GM12873 (cell line): ENCODE results near the gene EPB41L2.

Experiments used
- TF ChIP-seq, protein P1 (sequence below): IDR thresholded peaks from 2 replicates; pipeline ENCODE4 v1.5.1; 2012; ENCODE audit warnings: low read depth, mild to moderate bottlenecking, moderate library complexity, low read length, control low read depth; ENCODE audit not compliant: insufficient read depth; ENCODE audit errors: missing control alignments

Gene EPB41L2

DNA sequence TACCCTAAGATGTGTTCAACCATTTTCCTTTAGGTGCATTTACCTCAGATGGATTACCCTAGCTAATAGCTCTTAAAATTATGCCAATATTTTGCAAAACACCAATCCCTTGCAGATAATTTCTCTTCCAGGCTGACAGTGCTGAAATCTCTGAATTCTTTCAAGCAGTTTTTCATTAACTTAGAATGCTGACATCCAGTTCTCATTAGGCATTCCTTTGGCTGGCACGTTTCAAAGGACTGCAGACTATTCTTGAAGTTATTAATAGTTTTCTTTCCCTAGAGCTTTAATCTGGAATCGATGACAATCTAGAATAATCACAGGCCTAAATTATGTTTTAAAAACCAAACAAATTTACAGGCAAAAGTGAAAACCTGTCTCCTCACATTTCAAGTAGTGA lies 167.5 kb downstream of the EPB41L2 start:
- TF ChIP-seq, protein P1, sequence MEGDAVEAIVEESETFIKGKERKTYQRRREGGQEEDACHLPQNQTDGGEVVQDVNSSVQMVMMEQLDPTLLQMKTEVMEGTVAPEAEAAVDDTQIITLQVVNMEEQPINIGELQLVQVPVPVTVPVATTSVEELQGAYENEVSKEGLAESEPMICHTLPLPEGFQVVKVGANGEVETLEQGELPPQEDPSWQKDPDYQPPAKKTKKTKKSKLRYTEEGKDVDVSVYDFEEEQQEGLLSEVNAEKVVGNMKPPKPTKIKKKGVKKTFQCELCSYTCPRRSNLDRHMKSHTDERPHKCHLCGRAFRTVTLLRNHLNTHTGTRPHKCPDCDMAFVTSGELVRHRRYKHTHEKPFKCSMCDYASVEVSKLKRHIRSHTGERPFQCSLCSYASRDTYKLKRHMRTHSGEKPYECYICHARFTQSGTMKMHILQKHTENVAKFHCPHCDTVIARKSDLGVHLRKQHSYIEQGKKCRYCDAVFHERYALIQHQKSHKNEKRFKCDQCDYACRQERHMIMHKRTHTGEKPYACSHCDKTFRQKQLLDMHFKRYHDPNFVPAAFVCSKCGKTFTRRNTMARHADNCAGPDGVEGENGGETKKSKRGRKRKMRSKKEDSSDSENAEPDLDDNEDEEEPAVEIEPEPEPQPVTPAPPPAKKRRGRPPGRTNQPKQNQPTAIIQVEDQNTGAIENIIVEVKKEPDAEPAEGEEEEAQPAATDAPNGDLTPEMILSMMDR, result no peak

DNA sequence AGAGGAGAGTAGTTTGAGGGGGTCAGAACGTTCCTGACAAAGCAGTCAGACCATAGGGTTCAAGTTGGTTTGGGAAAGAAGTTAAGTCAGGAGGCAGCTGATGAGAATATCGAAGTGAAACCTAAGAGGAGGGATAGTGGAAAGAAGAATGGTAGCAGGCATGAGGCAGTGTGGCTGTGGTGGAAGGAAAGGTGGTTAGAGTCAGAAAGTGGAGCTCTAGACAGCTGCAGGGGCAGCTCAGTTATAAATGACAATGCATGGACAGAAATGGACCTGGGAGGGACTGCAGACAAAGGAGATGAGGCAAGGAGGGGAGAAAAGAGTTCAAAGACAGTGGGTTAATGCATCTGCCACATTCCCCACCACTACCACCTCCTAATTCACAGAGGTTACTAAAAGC lies 169.3 kb downstream of the EPB41L2 start:
- TF ChIP-seq, protein P1, result no peak

DNA sequence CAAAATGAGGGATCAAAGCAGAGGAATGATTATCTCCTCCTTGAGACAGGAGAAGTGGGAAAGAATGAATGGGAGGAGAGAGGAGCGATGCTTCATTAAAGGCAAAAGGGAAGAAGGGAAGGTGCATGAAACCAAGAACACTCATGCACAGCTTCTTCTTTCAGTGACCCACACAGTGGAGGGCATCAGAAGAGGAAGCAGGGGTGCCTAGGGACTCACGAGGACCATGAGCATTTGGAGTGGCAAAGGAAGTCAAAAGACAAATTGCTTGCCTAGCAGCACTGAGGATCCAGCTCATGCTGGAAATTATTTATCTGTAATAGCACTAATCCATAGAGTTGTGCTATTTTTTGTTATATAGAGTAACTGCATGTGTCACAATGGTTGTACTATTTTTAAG lies 169.8 kb downstream of the EPB41L2 start:
- TF ChIP-seq, protein P1, result no peak

DNA sequence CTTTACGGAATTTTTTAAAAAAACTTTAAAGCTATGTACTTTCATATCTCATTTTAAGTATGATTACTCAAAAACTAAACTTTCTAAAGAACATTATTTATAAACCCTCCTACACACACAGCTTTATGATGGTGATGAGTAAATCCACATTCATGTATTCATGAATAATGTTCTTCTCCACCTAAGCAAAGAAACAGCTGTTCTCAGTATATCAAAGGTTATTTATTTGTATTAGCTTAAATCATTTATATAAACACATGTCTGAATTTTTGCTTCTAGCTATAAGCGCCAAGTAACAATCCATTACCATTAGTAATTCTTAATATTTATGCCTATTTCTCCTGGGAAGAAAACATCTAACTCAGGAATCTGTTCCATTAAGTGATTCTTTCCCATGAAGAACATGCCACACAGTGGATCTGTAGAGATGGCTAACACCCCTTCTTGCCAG lies 172.5 kb downstream of the EPB41L2 start:
- TF ChIP-seq, protein P1, result no peak

DNA sequence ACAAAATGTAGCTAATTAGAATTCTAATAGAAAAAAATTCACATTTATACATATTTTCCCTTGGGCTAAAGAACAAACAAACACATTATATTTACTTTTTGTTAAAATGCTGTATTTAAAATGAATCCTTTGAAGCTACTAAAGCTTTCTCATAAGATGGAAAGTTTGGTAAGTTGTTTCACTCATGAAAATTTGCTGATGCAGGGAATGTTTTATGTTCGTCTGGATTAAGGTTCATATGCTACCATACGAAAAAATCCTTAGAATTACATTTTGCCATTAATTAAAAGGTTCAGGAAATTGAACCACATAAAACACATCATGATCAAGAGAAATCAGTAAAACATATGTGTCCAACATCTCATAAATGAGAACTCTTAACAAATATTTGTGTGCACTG lies 173.6 kb downstream of the EPB41L2 start:
- TF ChIP-seq, protein P1, result no peak

DNA sequence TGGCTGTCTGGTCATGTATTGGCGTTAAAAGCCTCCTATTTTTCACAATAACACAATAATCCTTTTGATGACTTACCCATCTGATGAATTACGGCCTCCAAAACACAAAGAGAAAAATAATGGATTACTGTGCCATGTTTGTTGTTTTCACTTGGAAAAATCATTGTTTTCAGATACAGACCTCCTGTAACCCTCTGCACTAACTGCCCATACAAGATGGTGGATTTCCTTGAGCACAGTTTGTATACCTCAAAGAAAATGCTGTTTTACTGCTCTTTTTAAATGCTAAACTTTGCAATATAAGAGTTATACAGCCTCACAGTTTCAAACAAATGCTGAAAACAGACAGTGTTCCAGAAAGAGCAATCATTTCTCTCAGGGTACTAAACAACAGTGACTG lies 174.8 kb downstream of the EPB41L2 start:
- TF ChIP-seq, protein P1, result no peak

DNA sequence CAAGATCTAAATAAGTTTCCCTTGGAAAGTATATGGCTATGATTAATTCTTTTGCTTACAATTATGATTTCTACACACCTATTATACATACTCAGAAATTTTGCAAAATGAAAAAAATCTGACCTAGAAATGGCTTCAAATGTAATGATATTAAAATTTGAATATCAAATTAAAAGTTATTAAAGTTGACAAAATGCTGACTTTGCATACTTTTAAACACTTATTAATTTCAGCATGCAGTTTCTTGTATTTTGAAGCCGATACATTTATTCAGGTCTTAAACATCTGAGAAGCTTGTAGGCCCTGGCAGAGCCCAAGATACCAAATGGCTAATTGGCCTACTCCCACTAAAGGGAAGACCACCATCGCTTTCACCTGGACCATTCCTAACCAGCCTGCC lies 176.1 kb downstream of the EPB41L2 start:
- TF ChIP-seq, protein P1, result no peak
